ENCODE data around the gene CFL1.
A peak's percentile ranks its signal among the peaks of the same experiment; 100 is the strongest.

The CFL1 gene

GRCh38 chr11:65859812-65860277 is 1.9 kb upstream of the CFL1 start:
- Histone ChIP-seq H3K9ac (peak overlapping the region; percentile 76), H2AFZ (peak overlapping the region; percentile 80), H3K4me1 (peaks cover 11% of the 10 kb centered on the region), H3K9me3 (ENCODE audit: control insufficient read depth, low read length) (no peaks in the 10 kb centered on the region), H3K27ac (peak overlapping the region; percentile 100), H3K4me2 (ENCODE audit: low read length) (peak overlapping the region; percentile 97), H3K36me3 (ENCODE audit: control insufficient read depth, insufficient read depth, low read length) (no peaks in the 10 kb centered on the region), H3K27me3 (ENCODE audit: control insufficient read depth, insufficient read depth, low read length) (no peaks in the 10 kb centered on the region), H3K4me3 (ENCODE audit: low read depth, low read length) (peak overlapping the region; percentile 90), H3K79me2 (peaks cover 5% of the 10 kb centered on the region)
- TF ChIP-seq, protein P1, sequence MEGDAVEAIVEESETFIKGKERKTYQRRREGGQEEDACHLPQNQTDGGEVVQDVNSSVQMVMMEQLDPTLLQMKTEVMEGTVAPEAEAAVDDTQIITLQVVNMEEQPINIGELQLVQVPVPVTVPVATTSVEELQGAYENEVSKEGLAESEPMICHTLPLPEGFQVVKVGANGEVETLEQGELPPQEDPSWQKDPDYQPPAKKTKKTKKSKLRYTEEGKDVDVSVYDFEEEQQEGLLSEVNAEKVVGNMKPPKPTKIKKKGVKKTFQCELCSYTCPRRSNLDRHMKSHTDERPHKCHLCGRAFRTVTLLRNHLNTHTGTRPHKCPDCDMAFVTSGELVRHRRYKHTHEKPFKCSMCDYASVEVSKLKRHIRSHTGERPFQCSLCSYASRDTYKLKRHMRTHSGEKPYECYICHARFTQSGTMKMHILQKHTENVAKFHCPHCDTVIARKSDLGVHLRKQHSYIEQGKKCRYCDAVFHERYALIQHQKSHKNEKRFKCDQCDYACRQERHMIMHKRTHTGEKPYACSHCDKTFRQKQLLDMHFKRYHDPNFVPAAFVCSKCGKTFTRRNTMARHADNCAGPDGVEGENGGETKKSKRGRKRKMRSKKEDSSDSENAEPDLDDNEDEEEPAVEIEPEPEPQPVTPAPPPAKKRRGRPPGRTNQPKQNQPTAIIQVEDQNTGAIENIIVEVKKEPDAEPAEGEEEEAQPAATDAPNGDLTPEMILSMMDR (IDR thresholded peaks at IDR 0.05), result no peak

GRCh38 chr11:65859095-65859811 is 1.3 kb upstream of the CFL1 start:
- Histone ChIP-seq H3K36me3 (ENCODE audit: control insufficient read depth, insufficient read depth, low read length) (no peaks in the 10 kb centered on the region), H3K27ac (peak overlapping the region; percentile 100), H3K9me3 (ENCODE audit: control insufficient read depth, low read length) (no peaks in the 10 kb centered on the region), H3K4me3 (ENCODE audit: low read depth, low read length) (peak overlapping the region; percentile 90), H3K4me2 (ENCODE audit: low read length) (peak overlapping the region; percentile 97), H3K4me1 (peaks cover 11% of the 10 kb centered on the region), H3K27me3 (ENCODE audit: control insufficient read depth, insufficient read depth, low read length) (no peaks in the 10 kb centered on the region), H2AFZ (peak overlapping the region; percentile 80), H3K79me2 (peaks cover 5% of the 10 kb centered on the region), H3K9ac (peak overlapping the region; percentile 76)
- TF ChIP-seq, protein P1 (IDR thresholded peaks at IDR 0.05), result peak; percentile 4

GRCh38 chr11:65858681-65859087 is 704 bp upstream of the CFL1 start:
- Histone ChIP-seq H3K79me2 (peaks cover 5% of the 10 kb centered on the region), H3K27me3 (ENCODE audit: control insufficient read depth, insufficient read depth, low read length) (no peaks in the 10 kb centered on the region), H3K9ac (no peak overlapping the region), H2AFZ (peak overlapping the region; percentile 80), H3K4me2 (ENCODE audit: low read length) (peak overlapping the region; percentile 97), H3K9me3 (ENCODE audit: control insufficient read depth, low read length) (no peaks in the 10 kb centered on the region), H3K4me3 (ENCODE audit: low read depth, low read length) (peak overlapping the region; percentile 90), H3K4me1 (peaks cover 11% of the 10 kb centered on the region), H3K36me3 (ENCODE audit: control insufficient read depth, insufficient read depth, low read length) (no peaks in the 10 kb centered on the region), H3K27ac (peak overlapping the region; percentile 100)
- TF ChIP-seq, protein P1 (IDR thresholded peaks at IDR 0.05), result no peak

GRCh38 chr11:65857500-65857852 is 504 bp downstream of the CFL1 start:
- H3K27ac ChIP-seq, result peak overlapping the region; percentile 100
- TF ChIP-seq, protein P1 (IDR thresholded peaks at IDR 0.05), result no peak
- H3K9ac ChIP-seq, result peak overlapping the region; percentile 84
- H2AFZ ChIP-seq, result peak overlapping the region; percentile 53
- H3K9me3 ChIP-seq (ENCODE audit: control insufficient read depth, low read length), result no peaks in the 10 kb centered on the region
- peak overlapping the region; percentile 83 for H3K4me2 ChIP-seq (ENCODE audit: low read length)
- peak overlapping the region; percentile 90 for H3K4me3 ChIP-seq (ENCODE audit: low read depth, low read length)
- H3K36me3 ChIP-seq (ENCODE audit: control insufficient read depth, insufficient read depth, low read length), result no peaks in the 10 kb centered on the region
- no peaks in the 10 kb centered on the region for H3K27me3 ChIP-seq (ENCODE audit: control insufficient read depth, insufficient read depth, low read length)
- H3K79me2 ChIP-seq, result peaks cover 5% of the 10 kb centered on the region
- peaks cover 11% of the 10 kb centered on the region for H3K4me1 ChIP-seq

Data from parathyroid adenoma (tissue), 2 donors.